ENCODE data around the gene LEAP2. TPM values are rescaled to one million over a fixed set of nuclear protein-coding genes. Genes with fewer than 3 reads are reported as not detected.
A peak's percentile ranks its signal among the peaks of the same experiment; 100 is the strongest.

The LEAP2 gene
- total RNA-seq, 1 experiment from 2014 or later = 0.37 TPM

DNA sequence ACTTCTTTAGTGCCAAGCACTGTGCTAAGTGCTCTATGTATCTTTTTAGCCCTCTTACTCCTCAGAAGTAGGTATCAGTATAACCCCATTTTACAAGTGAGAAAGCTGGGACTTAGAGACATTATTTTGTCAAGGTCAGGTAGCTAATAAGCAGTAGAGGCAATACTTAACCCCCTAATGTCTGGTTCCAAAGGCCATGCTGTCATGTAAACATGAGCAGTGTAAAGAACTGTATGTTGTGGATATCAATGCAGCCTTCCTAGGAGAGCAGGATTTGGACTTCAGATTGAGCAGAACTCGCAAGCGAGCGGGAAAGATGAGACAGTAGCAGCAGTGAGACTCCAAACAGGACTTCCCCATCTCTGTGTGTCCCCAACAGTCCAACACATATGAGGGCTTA lies 39.4 kb upstream of the LEAP2 start:
- peaks cover 25% of the 10 kb centered on the region for H3K4me1 ChIP-seq (replicated peaks)
- no peak for DNase-seq (ENCODE audit: low read depth in 1 of 2, low spot score in 2 of 2)
- H3K36me3 ChIP-seq = peaks cover 17% of the 10 kb centered on the region
- H3K4me3 ChIP-seq = no peak overlapping the region
- no peaks in the 10 kb centered on the region for H3K9me3 ChIP-seq (replicated peaks)
- H3K27ac ChIP-seq = no peak overlapping the region
- no peaks in the 10 kb centered on the region for H3K27me3 ChIP-seq (replicated peaks)

DNA sequence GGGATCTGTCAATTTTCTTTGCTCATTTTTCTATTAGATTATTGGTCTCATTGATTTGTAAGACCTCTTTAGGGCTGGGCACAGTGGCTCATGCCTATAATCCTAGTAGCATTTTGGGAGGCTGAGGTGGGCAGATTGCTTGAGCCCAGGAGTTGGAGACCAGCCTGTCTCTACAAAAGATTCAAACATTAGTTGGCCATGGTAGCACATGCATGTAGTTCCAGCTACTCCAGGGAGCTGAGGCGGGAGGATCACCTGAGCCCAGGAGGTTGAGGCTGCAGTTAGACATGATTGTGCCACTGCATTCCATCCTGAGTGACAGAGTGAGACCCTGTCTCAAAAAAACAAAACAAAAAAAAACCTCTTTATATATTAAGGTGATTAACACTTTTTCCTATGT lies 36.6 kb upstream of the LEAP2 start:
- Histone ChIP-seq H3K36me3 (no peaks in the 10 kb centered on the region), H3K4me3 (no peak overlapping the region), H3K27ac (no peak overlapping the region), H3K27me3 (replicated peaks) (no peaks in the 10 kb centered on the region), H3K9me3 (replicated peaks) (no peaks in the 10 kb centered on the region), H3K4me1 (replicated peaks) (peaks cover 36% of the 10 kb centered on the region)
- no peak for DNase-seq (ENCODE audit: low read depth in 1 of 2, low spot score in 2 of 2)

GRCh38 chr5:132837868-132838267 lies 35.6 kb upstream of the LEAP2 start:
- H3K27ac ChIP-seq = no peak overlapping the region
- no peak overlapping the region for H3K4me3 ChIP-seq
- H3K36me3 ChIP-seq = no peaks in the 10 kb centered on the region
- H3K4me1 ChIP-seq (replicated peaks) = peaks cover 36% of the 10 kb centered on the region
- no peaks in the 10 kb centered on the region for H3K9me3 ChIP-seq (replicated peaks)
- DNase-seq (ENCODE audit: low read depth in 1 of 2, low spot score in 2 of 2) = no peak
- no peaks in the 10 kb centered on the region for H3K27me3 ChIP-seq (replicated peaks)

DNA sequence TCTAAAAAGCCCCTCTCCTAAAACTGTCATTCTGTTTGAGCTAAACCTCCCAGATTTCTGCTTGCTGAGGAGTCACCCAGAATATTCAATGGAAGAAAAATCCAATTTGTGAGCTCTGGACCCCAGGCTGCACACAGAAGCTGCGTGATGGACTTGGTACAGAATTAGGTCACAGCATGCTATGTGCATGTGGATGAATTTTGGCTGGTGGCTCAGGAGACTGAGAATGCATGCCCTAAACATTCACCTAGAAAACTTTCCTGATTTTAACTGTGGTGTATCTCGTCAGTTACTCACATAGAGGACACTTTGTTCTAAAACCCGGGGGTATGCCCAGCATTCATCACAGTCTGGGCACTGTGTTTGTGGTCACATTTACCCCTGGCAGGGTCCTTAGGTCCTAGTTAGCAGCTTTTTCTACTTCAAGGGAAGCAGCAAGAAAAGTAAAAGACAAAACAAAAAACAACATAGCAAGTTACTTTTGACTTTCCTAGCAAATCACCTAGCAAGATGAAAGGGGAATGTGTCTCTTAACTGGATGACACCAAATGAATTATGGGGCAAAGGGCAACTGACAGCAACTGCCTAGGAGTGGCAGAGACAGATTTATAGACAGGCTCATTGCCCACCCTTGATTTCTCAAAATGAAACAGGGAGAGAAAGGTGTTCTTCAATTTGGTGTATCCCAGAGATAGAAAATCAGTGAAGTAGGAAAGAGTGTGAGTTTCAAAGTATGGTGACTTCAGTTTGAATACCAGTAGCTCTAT lies 34.8 kb upstream of the LEAP2 start:
- Histone ChIP-seq H3K4me3 (no peak overlapping the region), H3K9me3 (replicated peaks) (no peaks in the 10 kb centered on the region), H3K36me3 (no peaks in the 10 kb centered on the region), H3K27ac (peak overlapping the region; percentile 86), H3K4me1 (replicated peaks) (peaks cover 36% of the 10 kb centered on the region), H3K27me3 (replicated peaks) (no peaks in the 10 kb centered on the region)
- no peak for DNase-seq (ENCODE audit: low read depth in 1 of 2, low spot score in 2 of 2)

- Histone ChIP-seq H3K27me3 (replicated peaks) (no peaks in the 10 kb centered on the region), H3K36me3 (no peaks in the 10 kb centered on the region), H3K4me1 (replicated peaks) (peaks cover 36% of the 10 kb centered on the region), H3K27ac (peak overlapping the region; percentile 86), H3K4me3 (no peak overlapping the region), H3K9me3 (replicated peaks) (no peaks in the 10 kb centered on the region)
- DNase-seq (ENCODE audit: low read depth in 1 of 2, low spot score in 2 of 2) = peak; percentile 79 to 93
Measured at GRCh38 chr5:132839426-132840301, 33.8 kb upstream of the LEAP2 start.

DNA sequence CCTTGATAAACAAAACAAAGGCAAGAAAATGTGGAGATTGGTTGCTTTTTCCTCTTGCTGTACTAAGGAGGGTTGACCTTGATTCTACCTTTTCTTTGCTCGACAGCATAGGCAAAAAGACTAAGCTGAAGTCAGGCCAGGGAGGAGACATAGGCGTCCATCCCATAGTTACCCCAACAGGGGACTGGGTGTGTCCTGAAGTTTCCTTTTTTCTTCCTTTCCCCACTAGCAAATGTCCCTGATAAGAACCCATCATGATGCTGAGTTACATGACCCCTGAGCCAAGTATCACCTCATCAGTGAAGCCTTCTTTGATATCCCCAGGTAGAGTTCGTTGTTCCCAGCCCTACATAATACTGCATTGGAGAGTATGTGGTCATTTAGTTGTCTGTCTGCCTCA lies 33.2 kb upstream of the LEAP2 start:
- no peak overlapping the region for H3K4me3 ChIP-seq
- H3K4me1 ChIP-seq (replicated peaks) = peaks cover 36% of the 10 kb centered on the region
- peak overlapping the region; percentile 86 for H3K27ac ChIP-seq
- no peaks in the 10 kb centered on the region for H3K27me3 ChIP-seq (replicated peaks)
- H3K9me3 ChIP-seq (replicated peaks) = no peaks in the 10 kb centered on the region
- no peak for DNase-seq (ENCODE audit: low read depth in 1 of 2, low spot score in 2 of 2)
- no peaks in the 10 kb centered on the region for H3K36me3 ChIP-seq

DNA sequence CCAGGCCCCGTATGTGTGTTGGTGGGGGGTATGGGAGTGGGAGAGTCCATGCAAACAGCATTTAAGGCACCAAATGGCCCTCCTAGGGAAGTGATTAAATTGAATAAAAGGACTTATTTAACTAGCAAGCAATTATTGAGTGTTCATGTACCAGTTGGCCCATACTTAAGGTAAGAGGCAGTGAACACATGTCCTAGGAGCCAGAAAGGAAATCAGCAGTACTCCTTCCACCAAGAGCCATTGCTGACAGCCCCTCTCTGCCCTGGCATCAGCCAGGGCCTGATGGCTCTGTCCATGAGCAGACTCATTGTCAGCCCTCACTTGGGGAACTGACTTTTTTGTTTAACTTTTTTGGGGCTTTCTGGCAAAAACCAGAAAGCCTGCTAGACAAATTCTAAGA lies 32.6 kb upstream of the LEAP2 start:
- no peaks in the 10 kb centered on the region for H3K36me3 ChIP-seq
- no peak for DNase-seq (ENCODE audit: low read depth in 1 of 2, low spot score in 2 of 2)
- H3K4me3 ChIP-seq = no peak overlapping the region
- peaks cover 36% of the 10 kb centered on the region for H3K4me1 ChIP-seq (replicated peaks)
- peak overlapping the region; percentile 86 for H3K27ac ChIP-seq
- no peaks in the 10 kb centered on the region for H3K9me3 ChIP-seq (replicated peaks)
- no peaks in the 10 kb centered on the region for H3K27me3 ChIP-seq (replicated peaks)

DNA sequence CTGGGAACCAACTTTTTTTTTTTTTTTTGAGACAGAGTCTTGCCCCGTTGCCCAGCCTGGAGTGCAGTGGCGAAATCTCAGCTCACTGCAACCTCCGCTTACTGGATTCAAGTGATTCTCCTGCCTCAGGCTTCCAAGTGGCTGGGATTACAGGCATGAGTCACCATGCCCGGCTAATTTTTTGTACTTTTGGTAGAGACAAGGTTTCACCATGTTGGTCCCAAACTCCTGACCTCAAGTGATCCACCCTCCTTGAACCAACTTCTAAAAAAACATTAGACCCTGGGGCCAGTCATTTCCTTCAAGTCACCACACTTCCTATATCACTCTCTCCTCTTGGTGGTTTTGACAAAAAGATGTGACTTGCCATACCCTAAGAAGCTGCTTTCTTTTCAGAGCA lies 32.2 kb upstream of the LEAP2 start:
- H3K27me3 ChIP-seq (replicated peaks) = no peaks in the 10 kb centered on the region
- DNase-seq (ENCODE audit: low read depth in 1 of 2, low spot score in 2 of 2) = peak in 1 of 2 experiments; percentile 44
- no peaks in the 10 kb centered on the region for H3K36me3 ChIP-seq
- peak overlapping the region; percentile 32; the same call in 1 of the 2 replicates for H3K27ac ChIP-seq
- no peaks in the 10 kb centered on the region for H3K9me3 ChIP-seq (replicated peaks)
- H3K4me3 ChIP-seq = no peak overlapping the region
- peaks cover 36% of the 10 kb centered on the region for H3K4me1 ChIP-seq (replicated peaks)

- Histone ChIP-seq H3K4me3 (no peak overlapping the region), H3K4me1 (replicated peaks) (peaks cover 2% of the 10 kb centered on the region), H3K27ac (no peak overlapping the region), H3K36me3 (no peaks in the 10 kb centered on the region), H3K9me3 (replicated peaks) (no peaks in the 10 kb centered on the region), H3K27me3 (replicated peaks) (no peaks in the 10 kb centered on the region)
- no peak for DNase-seq (ENCODE audit: low read depth in 1 of 2, low spot score in 2 of 2)
Measured at GRCh38 chr5:132848270-132848669, 25.2 kb upstream of the LEAP2 start.

GRCh38 chr5:132849347-132849746 lies 24.1 kb upstream of the LEAP2 start:
- Histone ChIP-seq H3K4me3 (no peak overlapping the region), H3K27me3 (replicated peaks) (no peaks in the 10 kb centered on the region), H3K9me3 (replicated peaks) (no peaks in the 10 kb centered on the region), H3K4me1 (replicated peaks) (peaks cover 13% of the 10 kb centered on the region), H3K27ac (no peak overlapping the region), H3K36me3 (no peaks in the 10 kb centered on the region)
- DNase-seq (ENCODE audit: low read depth in 1 of 2, low spot score in 2 of 2) = no peak

- H3K9me3 ChIP-seq (replicated peaks) = no peaks in the 10 kb centered on the region
- no peak overlapping the region for H3K27ac ChIP-seq
- H3K4me1 ChIP-seq (replicated peaks) = peaks cover 19% of the 10 kb centered on the region
- no peak for DNase-seq (ENCODE audit: low read depth in 1 of 2, low spot score in 2 of 2)
- no peaks in the 10 kb centered on the region for H3K36me3 ChIP-seq
- H3K4me3 ChIP-seq = no peak overlapping the region
- no peaks in the 10 kb centered on the region for H3K27me3 ChIP-seq (replicated peaks)
Measured at GRCh38 chr5:132850066-132850465, 23.4 kb upstream of the LEAP2 start.

GRCh38 chr5:132853323-132853722 lies 20.1 kb upstream of the LEAP2 start:
- H3K27ac ChIP-seq = peak overlapping the region; percentile 66
- H3K4me1 ChIP-seq (replicated peaks) = peaks cover 19% of the 10 kb centered on the region
- no peaks in the 10 kb centered on the region for H3K9me3 ChIP-seq (replicated peaks)
- no peaks in the 10 kb centered on the region for H3K27me3 ChIP-seq (replicated peaks)
- no peak overlapping the region for H3K4me3 ChIP-seq
- DNase-seq (ENCODE audit: low read depth in 1 of 2, low spot score in 2 of 2) = no peak
- H3K36me3 ChIP-seq = no peaks in the 10 kb centered on the region

DNA sequence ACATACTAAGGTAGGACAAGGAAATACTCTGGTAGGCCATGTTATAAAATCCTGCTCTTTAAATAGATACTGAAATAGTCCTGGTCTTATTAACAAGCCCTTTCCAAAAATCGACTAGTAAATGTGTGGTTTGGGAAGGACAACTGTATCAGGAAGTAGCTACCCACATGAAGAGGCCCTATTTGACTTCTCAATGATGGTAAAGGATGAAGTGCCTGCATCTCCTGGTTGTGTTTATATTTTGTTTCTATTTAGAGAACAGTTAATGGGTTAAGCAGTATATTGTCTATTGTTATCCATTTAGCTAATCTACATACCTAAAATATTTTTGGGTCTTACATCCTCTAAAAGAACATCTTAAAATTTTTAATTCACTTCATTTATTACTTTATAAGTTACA lies 19.7 kb upstream of the LEAP2 start:
- Histone ChIP-seq H3K9me3 (replicated peaks) (no peaks in the 10 kb centered on the region), H3K36me3 (no peaks in the 10 kb centered on the region), H3K27ac (peak overlapping the region; percentile 66), H3K4me1 (replicated peaks) (peaks cover 19% of the 10 kb centered on the region), H3K4me3 (no peak overlapping the region), H3K27me3 (replicated peaks) (no peaks in the 10 kb centered on the region)
- DNase-seq (ENCODE audit: low read depth in 1 of 2, low spot score in 2 of 2) = peak in 1 of 2 experiments; percentile 62

DNA sequence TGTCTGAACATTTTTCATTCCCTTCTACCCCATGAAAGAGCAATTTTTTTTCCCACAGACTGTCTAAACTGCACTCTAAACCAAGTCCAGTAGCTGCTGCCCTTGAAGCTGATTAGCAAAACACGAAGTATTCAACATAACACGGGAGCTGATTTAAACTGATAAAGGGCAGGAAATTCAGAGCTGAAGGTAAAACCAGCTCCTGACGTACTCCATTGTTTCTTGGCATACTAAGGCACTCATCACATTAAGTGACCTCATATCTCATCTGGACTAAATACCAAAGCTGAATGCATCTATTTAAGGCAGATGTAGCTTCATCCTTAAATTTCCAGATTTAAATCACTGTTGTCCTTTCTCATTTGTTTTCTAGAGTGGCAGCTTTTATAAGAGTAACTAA lies 19.2 kb upstream of the LEAP2 start:
- peak overlapping the region; percentile 66 for H3K27ac ChIP-seq
- H3K9me3 ChIP-seq (replicated peaks) = no peaks in the 10 kb centered on the region
- no peaks in the 10 kb centered on the region for H3K36me3 ChIP-seq
- peak in 1 of 2 experiments; percentile 57 for DNase-seq (ENCODE audit: low read depth in 1 of 2, low spot score in 2 of 2)
- H3K4me1 ChIP-seq (replicated peaks) = peaks cover 19% of the 10 kb centered on the region
- no peaks in the 10 kb centered on the region for H3K27me3 ChIP-seq (replicated peaks)
- H3K4me3 ChIP-seq = no peak overlapping the region
